A673 (cell line): ENCODE results near the gene NUDT3. TPM values are rescaled to one million over a fixed set of nuclear protein-coding genes. Genes with fewer than 3 reads are reported as not detected.

Experiments
- BruUV-seq: library from RNA; stranded (reverse); fragments of 400-500 nt; replicated peaks from 2 replicates; lab custom pipeline; 2021; lab: Mats Ljungman, UMichigan
- CTCF ChIA-PET: fragments of 300-600 bp; sonication (Branson Sonifier 250); formaldehyde crosslinking; loops from one replicate; lab custom pipeline; 2022; ENCODE audit warnings: antibody characterized with exemption; lab: Charles Lee
- POLR2A ChIA-PET: fragments of 300-600 bp; sonication (Branson Sonifier 250); formaldehyde crosslinking; loops from one replicate; lab custom pipeline; 2022; ENCODE audit warnings: antibody characterized with exemption; ENCODE audit not compliant: low non-redundant PET; lab: Charles Lee
- DNase-seq: peaks from one replicate; pipeline ENCODE4 v3.0.0-alpha.2; 2015; ENCODE audit warnings: low spot score
- H3K27ac ChIP-seq: fragments of 200-600 bp; sonication (generic); 2 replicates; pipeline ENCODE4 v1.5.1; 2016; ENCODE audit warnings: mixed run types, low read depth, mild to moderate bottlenecking, mixed read lengths, antibody characterized with exemption, low read length; ENCODE audit not compliant: poor library complexity, severe bottlenecking
- H3K27me3 ChIP-seq: fragments of 200-600 bp; sonication (generic); replicated peaks from 2 replicates; pipeline ENCODE4 v1.6.1; 2017; ENCODE audit warnings: mixed run types, low read depth, mild to moderate bottlenecking, mixed read lengths, antibody characterized with exemption, low read length; ENCODE audit not compliant: insufficient read depth, poor library complexity
- H3K36me3 ChIP-seq: fragments of 200-600 bp; sonication (generic); 2 replicates; pipeline ENCODE4 v1.6.1; 2016; ENCODE audit warnings: mixed run types, mild to moderate bottlenecking, mixed read lengths, antibody characterized with exemption, low read length; ENCODE audit not compliant: insufficient read depth, poor library complexity, severe bottlenecking
- H3K4me1 ChIP-seq: fragments of 200-600 bp; sonication (generic); 2 replicates; pipeline ENCODE4 v1.6.1; 2017; ENCODE audit warnings: mixed run types, mild to moderate bottlenecking, mixed read lengths, antibody characterized with exemption, low read length; ENCODE audit not compliant: insufficient read depth, poor library complexity, severe bottlenecking
- H3K4me3 ChIP-seq: fragments of 200-600 bp; sonication (generic); 2 replicates; pipeline ENCODE4 v1.5.1; 2016; ENCODE audit warnings: low read depth, mixed run types, mild to moderate bottlenecking, mixed read lengths, low read length; ENCODE audit not compliant: poor library complexity, severe bottlenecking
- H3K9me3 ChIP-seq: fragments of 200-600 bp; sonication (generic); 2 replicates; pipeline ENCODE4 v1.6.1; 2016; ENCODE audit warnings: mixed run types, low read depth, mild to moderate bottlenecking, mixed read lengths, antibody characterized with exemption, low read length; ENCODE audit not compliant: poor library complexity, severe bottlenecking
- CTCF ChIP-seq: fragments of 300-800, 200-600 bp; sonication (generic); conservative IDR thresholded peaks from 2 replicates; pipeline ENCODE4 v1.5.1; 2017; ENCODE audit warnings: low read depth, mild to moderate bottlenecking, antibody characterized with exemption, low read length, moderate library complexity, mixed read lengths
- EZH2 ChIP-seq: fragments of 200-600 bp; sonication (generic); IDR thresholded peaks from 2 replicates; pipeline ENCODE4 v1.6.1; 2017; ENCODE audit warnings: borderline replicate concordance, low read depth, mild to moderate bottlenecking, mixed read lengths, antibody characterized with exemption, low read length; ENCODE audit not compliant: poor library complexity, severe bottlenecking
- intact Hi-C: fragments of 100-400 bp; cut with micrococcal nuclease; formaldehyde crosslinking; loops from one replicate; pipeline ENCODE4 v1.10.0; 2022; ENCODE audit not compliant: unreplicated experiment
- total RNA-seq: library from RNA; stranded (reverse); gene quantifications from 2 replicates; pipeline ENCODE4 v1.2.3, GENCODE V29; 2021

Gene NUDT3
- total RNA-seq, 1 experiment from 2014 or later = 34.1 TPM

- peaks cover 11% of the 10 kb centered on the region for H3K4me1 ChIP-seq
- no peak for DNase-seq
- no peaks in the 10 kb centered on the region for H3K9me3 ChIP-seq
- no peak for TF ChIP-seq EZH2
- TF ChIP-seq CTCF = no peak
- intact Hi-C loops = no loop called here
- no peak overlapping the region for H3K27ac ChIP-seq
- H3K27me3 ChIP-seq = no peaks in the 10 kb centered on the region
- ChIA-PET CTCF (interaction anchor here (1.2 kb wide), 1 partner anchor 68 kb away, joined by 3 read pairs; no protein-coding TSS in a partner anchor), POLR2A (no interaction called here)
- H3K36me3 ChIP-seq = no peaks in the 10 kb centered on the region
- H3K4me3 ChIP-seq = no peak overlapping the region
- BruUV-seq = no TSS peak
Measured at GRCh38 chr6:34347303-34347702, 45.2 kb downstream of the NUDT3 start.

- ChIA-PET CTCF (interaction anchor here (1.2 kb wide), 1 partner anchor 69 kb away, joined by 3 read pairs; no protein-coding TSS in a partner anchor), POLR2A (interaction anchor here (0.6 kb wide), 1 partner anchor 59 kb away, joined by 5 read pairs; no protein-coding TSS in a partner anchor)
- peaks cover 11% of the 10 kb centered on the region for H3K4me1 ChIP-seq
- no peak overlapping the region for H3K27ac ChIP-seq
- no peak for TF ChIP-seq EZH2
- no peak for TF ChIP-seq CTCF
- no peaks in the 10 kb centered on the region for H3K27me3 ChIP-seq
- no peak overlapping the region for H3K4me3 ChIP-seq
- DNase-seq = no peak
- intact Hi-C loops = no loop called here
- no peaks in the 10 kb centered on the region for H3K36me3 ChIP-seq
- BruUV-seq = no TSS peak
- no peaks in the 10 kb centered on the region for H3K9me3 ChIP-seq
Measured at GRCh38 chr6:34346175-34347119, 46.0 kb downstream of the NUDT3 start.

- TF ChIP-seq CTCF = no peak
- no peak for TF ChIP-seq EZH2
- CTCF ChIA-PET = no interaction called here
Measured at GRCh38 chr6:34343806-34344205, 48.7 kb downstream of the NUDT3 start.

More at GRCh38 chr6:34343806-34344205, 48.7 kb downstream of the NUDT3 start:
- Histone ChIP-seq H3K9me3 (no peaks in the 10 kb centered on the region), H3K4me3 (no peak overlapping the region), H3K27ac (no peak overlapping the region), H3K27me3 (no peaks in the 10 kb centered on the region), H3K4me1 (peaks cover 22% of the 10 kb centered on the region), H3K36me3 (no peaks in the 10 kb centered on the region)
- no TSS peak for BruUV-seq
- POLR2A ChIA-PET = no interaction called here
- DNase-seq = no peak
- intact Hi-C loops = no loop called here
